Measurements from ENCODE around the gene SUMO1. TPM values are rescaled to one million over a fixed set of nuclear protein-coding genes. Genes with fewer than 3 reads are reported as not detected.
A peak's percentile ranks its signal among the peaks of the same experiment; 100 is the strongest.

Gene SUMO1
- total RNA-seq, 1 donor from 2014 or later, result 38.8 TPM

DNA sequence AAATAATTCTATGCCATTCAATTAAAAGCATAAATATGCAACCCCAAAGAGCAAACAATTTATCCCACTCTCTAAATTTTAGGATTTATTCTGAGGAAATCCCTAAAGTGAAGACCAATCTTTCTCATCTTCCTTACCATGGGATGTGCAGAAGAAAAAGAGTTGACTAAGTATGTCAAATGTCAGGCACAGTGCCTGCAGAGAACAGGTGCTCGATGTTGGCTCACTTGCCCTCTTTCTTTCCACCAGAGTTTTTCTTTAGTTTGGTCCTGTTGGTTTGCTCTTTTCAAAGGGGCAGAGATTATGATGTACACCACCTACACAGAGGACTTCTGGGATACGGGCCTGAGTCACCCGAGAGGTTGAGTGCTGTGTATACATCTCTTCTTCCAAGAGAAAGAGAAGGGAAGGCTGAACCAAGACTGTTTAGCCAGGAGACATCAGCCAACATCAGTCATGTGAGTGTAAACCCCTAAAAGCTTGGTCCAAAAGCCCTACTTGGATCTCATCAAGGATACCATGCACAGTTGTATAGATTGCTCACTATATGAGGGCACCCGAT lies 51.7 kb downstream of the SUMO1 start:
- H3K4me3 ChIP-seq, result no peak overlapping the region
- H3K27me3 ChIP-seq, result no peaks in the 10 kb centered on the region
- DNase-seq (ENCODE audit: extremely low spot score in 2 of 2), result no peak
- intact Hi-C loops (cut with DNase I), result no loop called here
- no peak overlapping the region for H3K27ac ChIP-seq
- no peaks in the 10 kb centered on the region for H3K4me1 ChIP-seq
- TF ChIP-seq POLR2A (IDR thresholded peaks at IDR 0.05), result no peak
- TF ChIP-seq POLR2AphosphoS5 (IDR thresholded peaks at IDR 0.05; ENCODE audit: insufficient read depth in 1 of 2, low read depth in 1 of 2), result no peak
- TF ChIP-seq, protein P1, sequence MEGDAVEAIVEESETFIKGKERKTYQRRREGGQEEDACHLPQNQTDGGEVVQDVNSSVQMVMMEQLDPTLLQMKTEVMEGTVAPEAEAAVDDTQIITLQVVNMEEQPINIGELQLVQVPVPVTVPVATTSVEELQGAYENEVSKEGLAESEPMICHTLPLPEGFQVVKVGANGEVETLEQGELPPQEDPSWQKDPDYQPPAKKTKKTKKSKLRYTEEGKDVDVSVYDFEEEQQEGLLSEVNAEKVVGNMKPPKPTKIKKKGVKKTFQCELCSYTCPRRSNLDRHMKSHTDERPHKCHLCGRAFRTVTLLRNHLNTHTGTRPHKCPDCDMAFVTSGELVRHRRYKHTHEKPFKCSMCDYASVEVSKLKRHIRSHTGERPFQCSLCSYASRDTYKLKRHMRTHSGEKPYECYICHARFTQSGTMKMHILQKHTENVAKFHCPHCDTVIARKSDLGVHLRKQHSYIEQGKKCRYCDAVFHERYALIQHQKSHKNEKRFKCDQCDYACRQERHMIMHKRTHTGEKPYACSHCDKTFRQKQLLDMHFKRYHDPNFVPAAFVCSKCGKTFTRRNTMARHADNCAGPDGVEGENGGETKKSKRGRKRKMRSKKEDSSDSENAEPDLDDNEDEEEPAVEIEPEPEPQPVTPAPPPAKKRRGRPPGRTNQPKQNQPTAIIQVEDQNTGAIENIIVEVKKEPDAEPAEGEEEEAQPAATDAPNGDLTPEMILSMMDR (IDR thresholded peaks at IDR 0.05), result no peak
- H3K36me3 ChIP-seq, result no peaks in the 10 kb centered on the region
- H3K9me3 ChIP-seq, result no peaks in the 10 kb centered on the region

DNA sequence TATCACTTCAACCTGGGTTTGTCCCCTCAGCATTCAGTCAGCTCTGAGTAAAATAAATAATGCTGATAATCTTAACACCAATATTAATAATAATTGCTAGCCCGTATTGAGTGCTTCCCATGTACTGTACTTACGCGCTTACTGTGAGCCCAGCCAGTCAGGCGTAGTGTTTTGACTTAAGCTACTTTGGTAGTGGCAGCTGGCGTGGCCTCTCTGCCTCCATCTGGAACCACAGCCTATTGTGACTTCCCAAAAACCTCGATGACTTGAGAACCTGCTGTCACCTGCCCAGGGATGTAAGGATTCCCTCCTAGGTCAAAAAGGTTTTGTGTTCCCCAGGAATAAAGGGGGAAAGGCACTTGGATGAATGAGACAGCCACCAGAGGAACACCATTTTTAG lies 53.2 kb downstream of the SUMO1 start:
- no peak for TF ChIP-seq POLR2A (IDR thresholded peaks at IDR 0.05)
- Histone ChIP-seq H3K27me3 (no peaks in the 10 kb centered on the region), H3K4me1 (no peaks in the 10 kb centered on the region), H3K4me3 (no peak overlapping the region), H3K9me3 (no peaks in the 10 kb centered on the region), H3K36me3 (no peaks in the 10 kb centered on the region), H3K27ac (no peak overlapping the region)
- intact Hi-C loops (cut with DNase I), result no loop called here
- DNase-seq (ENCODE audit: extremely low spot score in 2 of 2), result no peak

DNA sequence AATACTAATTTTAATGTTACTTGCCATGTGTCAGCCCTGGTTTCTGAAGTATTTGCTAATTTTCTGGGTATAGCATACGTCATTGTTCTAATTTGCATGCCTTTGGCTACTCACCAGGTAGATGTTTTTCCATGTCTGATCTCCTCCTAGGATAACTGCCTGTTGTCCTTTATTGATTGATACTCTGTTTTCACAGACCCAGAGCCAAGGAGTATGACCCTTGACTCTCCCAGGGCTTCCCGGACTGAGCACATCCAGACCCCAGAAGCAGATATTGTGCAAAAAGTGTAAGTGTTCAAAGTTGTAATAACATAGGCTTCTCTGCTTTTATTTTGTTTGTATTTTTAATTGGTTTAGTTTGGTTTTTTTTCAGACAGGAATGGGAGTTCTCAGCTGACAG lies 53.8 kb downstream of the SUMO1 start:
- TF ChIP-seq POLR2AphosphoS5 (IDR thresholded peaks at IDR 0.05; ENCODE audit: insufficient read depth in 1 of 2, low read depth in 1 of 2), result no peak
- TF ChIP-seq, protein P1 (IDR thresholded peaks at IDR 0.05), result no peak
- TF ChIP-seq POLR2A (IDR thresholded peaks at IDR 0.05), result no peak
- no peaks in the 10 kb centered on the region for H3K27me3 ChIP-seq
- no peak overlapping the region for H3K4me3 ChIP-seq
- no peaks in the 10 kb centered on the region for H3K4me1 ChIP-seq
- no peaks in the 10 kb centered on the region for H3K36me3 ChIP-seq
- H3K9me3 ChIP-seq, result no peaks in the 10 kb centered on the region
- H3K27ac ChIP-seq, result no peak overlapping the region
- DNase-seq (ENCODE audit: extremely low spot score in 2 of 2), result no peak
- intact Hi-C loops (cut with DNase I), result no loop called here

DNA sequence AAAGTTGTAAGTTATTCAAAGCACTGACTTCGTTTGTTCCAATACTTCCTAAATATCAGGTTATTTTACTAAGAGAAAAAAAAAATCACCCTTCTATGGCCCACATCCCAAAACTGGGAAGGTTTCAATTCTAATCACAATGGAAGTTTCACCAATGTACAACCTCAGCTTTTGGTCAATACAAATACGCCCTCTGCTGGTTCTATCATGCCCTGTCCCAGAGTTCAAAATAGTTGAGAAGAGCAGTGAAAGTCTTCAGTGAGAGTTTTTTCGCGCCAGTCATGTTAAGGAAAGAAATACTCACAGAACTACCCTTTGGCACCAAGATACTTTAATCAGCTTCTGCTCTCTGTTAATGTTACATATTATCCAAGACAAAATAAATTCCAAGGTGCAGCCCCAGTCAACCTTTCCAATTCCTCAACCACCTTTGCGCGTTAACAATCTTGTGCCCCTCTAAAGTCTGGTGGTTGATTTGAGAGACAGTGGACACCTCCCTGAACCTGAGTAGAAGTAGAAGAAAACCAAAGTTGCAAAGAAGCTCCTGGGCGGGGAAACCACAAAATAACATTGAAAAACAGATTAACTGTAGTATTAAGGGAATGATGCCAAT lies 59.9 kb downstream of the SUMO1 start:
- Histone ChIP-seq H3K36me3 (no peaks in the 10 kb centered on the region), H3K9me3 (no peaks in the 10 kb centered on the region), H3K4me1 (no peaks in the 10 kb centered on the region), H3K4me3 (no peak overlapping the region), H3K27me3 (no peaks in the 10 kb centered on the region), H3K27ac (no peak overlapping the region)
- TF ChIP-seq POLR2AphosphoS5 (IDR thresholded peaks at IDR 0.05; ENCODE audit: insufficient read depth in 1 of 2, low read depth in 1 of 2), result no peak
- TF ChIP-seq, protein P1 (IDR thresholded peaks at IDR 0.05), result peak; percentile 69 to 87 (median 70)
- no peak for DNase-seq (ENCODE audit: extremely low spot score in 2 of 2)
- intact Hi-C loops (cut with DNase I), result loop anchor here (5.0 to 10.0 kb wide), 2 partner anchors 316 to 384 kb away; no protein-coding TSS in a partner anchor

DNA sequence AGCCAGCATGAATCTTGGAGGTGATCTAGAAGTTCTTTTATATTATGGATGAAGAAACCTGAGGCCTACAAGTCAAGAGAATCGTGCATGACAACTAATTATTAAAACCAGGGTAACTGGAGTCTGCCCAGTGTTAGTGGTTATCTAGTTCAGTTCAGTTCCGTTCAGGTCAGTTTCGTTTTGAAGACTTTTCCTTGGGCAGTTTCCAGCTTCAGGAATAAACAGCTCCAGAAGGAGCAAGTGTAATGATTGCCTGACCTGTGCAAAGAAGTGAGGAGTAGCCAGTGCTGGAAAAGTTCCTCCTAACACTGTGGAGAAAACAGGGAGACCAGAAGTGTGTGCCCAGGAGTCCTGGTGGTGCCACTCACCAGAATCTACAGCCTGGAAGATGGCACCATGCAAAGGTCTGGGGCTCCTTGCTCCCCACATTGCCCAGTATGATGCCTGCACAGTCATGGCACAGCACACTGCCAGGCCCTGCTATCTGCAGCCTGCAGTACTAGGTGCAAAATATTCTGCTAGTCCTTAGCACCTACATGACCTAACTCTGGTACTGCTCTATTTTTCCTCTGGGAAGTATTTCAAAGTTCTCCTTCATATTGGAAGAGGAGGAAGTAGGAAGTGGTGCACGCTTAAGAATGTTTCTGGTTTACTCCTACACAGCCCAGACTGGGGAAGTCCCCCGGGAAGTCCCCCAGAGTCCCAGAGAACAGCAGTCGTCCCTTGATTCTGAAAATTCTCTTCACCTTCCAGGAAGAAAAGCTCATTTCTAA lies 65.8 kb downstream of the SUMO1 start:
- no peak for DNase-seq (ENCODE audit: extremely low spot score in 2 of 2)
- intact Hi-C loops (cut with DNase I), result loop anchor here (5.0 to 10.0 kb wide), 2 partner anchors 135 to 378 kb away; no protein-coding TSS in a partner anchor
- no peak for TF ChIP-seq POLR2A (IDR thresholded peaks at IDR 0.05)
- Histone ChIP-seq H3K36me3 (no peaks in the 10 kb centered on the region), H3K27ac (no peak overlapping the region), H3K9me3 (no peaks in the 10 kb centered on the region), H3K27me3 (no peaks in the 10 kb centered on the region), H3K4me3 (no peak overlapping the region), H3K4me1 (peaks cover 4% of the 10 kb centered on the region)

Data from vagina (tissue), 2 donors.